ENCODE measurements around the gene PAEP.

- TF ChIP-seq, protein P1, sequence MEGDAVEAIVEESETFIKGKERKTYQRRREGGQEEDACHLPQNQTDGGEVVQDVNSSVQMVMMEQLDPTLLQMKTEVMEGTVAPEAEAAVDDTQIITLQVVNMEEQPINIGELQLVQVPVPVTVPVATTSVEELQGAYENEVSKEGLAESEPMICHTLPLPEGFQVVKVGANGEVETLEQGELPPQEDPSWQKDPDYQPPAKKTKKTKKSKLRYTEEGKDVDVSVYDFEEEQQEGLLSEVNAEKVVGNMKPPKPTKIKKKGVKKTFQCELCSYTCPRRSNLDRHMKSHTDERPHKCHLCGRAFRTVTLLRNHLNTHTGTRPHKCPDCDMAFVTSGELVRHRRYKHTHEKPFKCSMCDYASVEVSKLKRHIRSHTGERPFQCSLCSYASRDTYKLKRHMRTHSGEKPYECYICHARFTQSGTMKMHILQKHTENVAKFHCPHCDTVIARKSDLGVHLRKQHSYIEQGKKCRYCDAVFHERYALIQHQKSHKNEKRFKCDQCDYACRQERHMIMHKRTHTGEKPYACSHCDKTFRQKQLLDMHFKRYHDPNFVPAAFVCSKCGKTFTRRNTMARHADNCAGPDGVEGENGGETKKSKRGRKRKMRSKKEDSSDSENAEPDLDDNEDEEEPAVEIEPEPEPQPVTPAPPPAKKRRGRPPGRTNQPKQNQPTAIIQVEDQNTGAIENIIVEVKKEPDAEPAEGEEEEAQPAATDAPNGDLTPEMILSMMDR (IDR thresholded peaks at IDR 0.05) = no peak
- TF ChIP-seq POLR2A (IDR thresholded peaks at IDR 0.05) = no peak
Observed at GRCh38 chr9:135561391-135562234, at the start of gene PAEP.
